Measurements from ENCODE around the gene SLC10A6.

Gene SLC10A6

DNA sequence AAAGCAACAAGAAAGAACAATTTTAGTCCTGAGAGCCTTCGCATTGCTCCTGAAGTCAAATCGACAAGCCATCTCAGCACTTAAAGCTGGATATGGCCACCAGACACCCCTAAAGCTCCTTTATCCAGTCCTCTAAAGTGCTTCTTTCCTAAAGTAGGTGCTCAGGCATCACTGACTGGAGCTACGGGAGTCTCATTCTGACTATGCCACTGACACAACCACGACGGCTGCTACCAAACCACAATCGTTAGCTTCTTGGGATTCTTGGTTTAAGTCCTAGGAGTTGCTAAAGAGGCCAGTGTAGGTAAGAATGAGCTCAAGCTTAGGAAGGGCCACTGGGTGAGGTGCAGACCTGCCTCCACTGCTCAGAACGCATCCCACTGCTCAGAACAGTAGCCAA is 1.0 kb downstream of the SLC10A6 start:
- no peak for DNase-seq (ENCODE audit: low read depth)

DNA sequence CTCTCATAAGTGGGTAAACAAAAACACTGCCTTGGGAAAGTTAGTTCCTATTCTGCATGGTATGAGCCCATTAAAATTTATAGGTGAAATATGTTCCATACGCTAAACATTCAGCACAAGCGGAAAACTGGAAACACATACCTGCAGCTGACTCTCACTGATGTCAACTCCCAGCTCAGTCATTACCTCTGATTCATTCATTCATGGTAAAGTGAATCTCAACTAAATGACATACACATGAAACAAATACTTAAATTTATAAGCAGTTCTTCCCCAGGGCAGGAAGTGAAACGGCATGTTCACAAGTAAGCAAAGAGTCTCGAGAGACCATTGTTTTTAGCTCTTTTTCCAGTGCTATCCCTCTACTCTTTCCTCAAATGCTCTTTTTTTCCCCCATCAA is 1.6 kb downstream of the SLC10A6 start:
- DNase-seq (ENCODE audit: low read depth): no peak

DNA sequence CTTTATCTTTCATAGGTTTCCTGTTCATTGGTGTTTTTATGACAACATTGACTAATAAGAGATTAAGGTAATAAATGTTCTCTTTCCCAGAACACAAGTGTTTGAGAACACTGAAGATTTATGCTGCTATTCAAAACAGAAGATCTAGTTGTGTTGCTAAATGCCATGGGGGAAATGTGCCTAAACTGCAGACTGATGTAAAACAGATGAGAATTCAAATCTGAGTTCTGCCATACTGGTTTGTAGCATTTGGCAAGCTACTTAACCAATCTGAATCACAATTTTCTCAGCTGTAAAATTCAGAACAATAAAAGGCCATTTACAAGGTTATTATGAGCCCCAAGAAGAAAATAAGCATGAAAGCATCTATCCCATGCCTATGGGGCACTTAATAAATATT is 2.3 kb downstream of the SLC10A6 start:
- no peak for DNase-seq (ENCODE audit: low read depth)

DNA sequence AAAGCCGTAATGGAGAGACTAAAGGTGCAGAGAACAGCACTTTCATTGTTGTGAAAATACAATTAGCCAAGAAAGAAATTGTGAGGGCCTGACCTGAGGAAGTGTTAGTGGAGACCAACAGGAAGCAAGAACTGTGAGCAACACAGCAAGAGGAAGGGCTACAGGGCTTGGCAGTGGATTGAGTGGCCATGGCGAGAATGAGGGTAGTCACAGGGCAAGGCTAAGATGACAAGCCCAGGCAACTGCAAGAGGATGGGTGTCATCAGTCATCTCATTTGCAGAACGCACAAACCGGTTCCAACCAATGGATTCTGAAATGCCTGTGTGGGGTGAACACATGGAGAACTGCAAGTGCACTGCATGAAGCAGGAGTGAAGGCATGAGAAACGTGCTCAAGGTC is 3.6 kb downstream of the SLC10A6 start:
- no peak for DNase-seq (ENCODE audit: low read depth)

DNA sequence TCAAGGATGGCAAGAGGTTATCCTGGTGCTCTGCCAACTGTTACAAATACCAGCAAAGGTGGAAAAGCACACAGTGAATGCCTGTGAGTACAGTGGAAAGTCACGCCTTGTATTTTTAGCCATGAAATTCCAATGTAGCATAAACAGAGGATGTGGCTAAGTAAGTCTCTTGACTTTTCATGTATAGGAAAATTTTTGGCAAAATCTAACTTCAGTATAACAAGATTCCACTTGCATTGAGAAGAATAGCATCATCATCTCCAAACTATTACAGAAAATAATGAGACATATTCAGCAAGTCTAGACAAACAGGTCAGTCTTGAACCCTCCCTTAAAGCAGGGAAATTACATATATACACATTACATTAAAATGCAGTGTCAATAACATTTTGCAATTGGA is 7.9 kb downstream of the SLC10A6 start:
- DNase-seq (ENCODE audit: low read depth): no peak

DNA sequence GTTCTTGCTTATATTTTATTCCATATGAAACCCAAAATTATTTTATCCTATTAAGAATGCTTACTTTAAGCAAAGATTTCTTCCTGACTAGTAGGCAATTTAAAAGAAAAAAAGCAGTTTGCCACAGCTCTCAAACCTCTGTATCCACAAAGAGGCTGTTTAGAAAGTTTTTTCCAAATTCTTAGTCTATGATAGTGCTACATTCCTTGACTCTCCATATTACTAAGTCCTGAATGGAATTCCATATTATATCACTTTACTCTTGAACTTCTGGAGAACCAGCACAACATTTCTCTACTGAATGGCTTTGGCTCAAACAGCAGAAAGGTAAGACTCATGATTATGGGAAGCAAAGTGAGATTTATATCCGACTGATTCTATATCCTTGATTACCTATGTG is 8.3 kb downstream of the SLC10A6 start:
- DNase-seq (ENCODE audit: low read depth): no peak

DNA sequence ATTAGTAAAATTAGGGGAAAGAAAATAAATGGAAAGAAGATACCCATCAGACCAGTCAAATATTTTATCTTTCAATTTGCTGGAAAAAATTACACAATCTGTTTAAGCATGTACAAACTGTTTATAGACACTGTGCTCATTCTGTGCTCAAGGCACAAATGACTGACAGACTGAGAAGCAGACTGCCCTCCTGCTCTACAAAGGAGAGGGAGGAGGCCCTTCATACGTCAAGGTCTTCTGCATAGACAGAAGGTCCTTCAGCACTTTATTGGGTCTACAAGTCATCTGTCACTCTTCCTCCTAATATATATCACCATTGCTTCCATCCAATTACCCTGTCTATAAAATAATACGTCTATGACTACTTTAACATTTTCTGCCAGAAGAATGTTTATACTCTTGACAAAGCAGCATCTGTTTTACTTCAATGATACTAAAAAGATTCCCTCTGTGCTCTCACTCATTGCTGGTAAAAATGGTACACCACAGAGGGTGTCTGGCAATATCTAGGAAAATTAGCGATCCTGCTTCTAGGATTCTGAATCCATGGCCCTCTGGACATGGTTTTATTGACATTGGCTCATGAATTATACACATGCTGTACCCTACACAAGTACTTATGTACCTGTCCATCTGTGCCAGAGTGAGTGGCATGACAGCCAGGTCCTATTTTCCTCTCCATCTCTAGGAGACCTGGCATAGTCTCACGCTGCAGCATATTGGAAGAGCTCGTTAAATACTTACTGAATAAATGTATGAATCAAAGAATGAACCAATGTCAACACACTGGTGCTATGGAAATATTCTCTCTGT is 11.3 kb downstream of the SLC10A6 start:
- no peak for DNase-seq (ENCODE audit: low read depth)

DNA sequence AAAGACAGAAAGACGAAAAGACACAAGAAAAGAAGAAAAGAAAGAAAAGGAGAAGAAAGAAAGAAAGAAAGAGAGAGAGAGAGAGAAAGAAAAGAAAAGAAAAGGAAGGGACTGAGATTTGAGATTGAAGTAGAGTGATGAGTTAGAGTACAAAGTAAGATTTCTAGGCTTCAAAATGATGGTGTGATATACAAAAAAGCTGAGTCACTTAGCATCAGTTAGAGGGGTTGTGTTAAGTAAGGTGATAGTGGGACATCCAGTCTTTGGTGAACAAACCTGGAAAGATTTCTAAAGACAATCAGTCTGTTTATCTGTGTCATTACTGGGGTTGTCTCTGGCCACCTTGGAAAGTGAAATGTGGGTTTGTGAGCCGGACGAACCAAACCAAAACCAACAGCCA is 13.5 kb downstream of the SLC10A6 start:
- DNase-seq (ENCODE audit: low read depth): no peak

DNA sequence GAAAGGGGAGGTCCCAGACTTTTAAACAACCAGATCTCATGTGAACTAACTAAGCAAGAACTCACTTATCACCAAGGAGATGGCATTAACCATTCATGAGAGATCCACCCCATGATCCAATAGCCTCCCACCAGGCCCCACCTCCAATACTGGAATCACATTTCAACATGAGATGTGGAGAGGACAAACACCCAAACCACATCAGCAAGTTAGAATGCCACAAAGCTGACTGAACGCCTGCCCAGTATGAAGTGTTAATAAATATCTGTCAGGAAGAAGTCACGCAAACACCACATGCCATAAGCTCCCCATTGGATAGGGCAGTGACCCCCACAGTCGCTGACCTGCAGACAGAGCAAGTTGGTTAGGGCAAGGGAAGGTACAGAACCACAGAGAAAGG is 14.3 kb downstream of the SLC10A6 start:
- no peak for DNase-seq (ENCODE audit: low read depth)

DNA sequence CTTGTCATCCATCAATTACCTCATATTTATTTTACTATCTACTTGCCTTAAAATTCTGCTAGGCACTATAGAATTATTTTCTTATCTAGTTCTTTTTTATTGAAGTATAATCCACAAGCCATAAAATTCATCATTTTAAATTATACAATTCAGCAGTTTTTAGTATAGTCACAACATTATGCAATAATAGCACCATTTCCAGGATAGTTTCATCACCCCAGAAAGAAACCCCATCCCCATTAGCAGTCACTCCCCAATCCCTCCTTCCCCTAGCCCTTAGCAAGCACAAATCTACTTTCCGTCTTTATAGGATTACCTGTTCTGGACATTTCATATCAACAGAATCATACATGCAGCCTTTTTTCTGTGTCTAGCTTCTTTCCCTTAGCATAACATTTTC is 15.6 kb downstream of the SLC10A6 start:
- DNase-seq (ENCODE audit: low read depth): no peak

DNA sequence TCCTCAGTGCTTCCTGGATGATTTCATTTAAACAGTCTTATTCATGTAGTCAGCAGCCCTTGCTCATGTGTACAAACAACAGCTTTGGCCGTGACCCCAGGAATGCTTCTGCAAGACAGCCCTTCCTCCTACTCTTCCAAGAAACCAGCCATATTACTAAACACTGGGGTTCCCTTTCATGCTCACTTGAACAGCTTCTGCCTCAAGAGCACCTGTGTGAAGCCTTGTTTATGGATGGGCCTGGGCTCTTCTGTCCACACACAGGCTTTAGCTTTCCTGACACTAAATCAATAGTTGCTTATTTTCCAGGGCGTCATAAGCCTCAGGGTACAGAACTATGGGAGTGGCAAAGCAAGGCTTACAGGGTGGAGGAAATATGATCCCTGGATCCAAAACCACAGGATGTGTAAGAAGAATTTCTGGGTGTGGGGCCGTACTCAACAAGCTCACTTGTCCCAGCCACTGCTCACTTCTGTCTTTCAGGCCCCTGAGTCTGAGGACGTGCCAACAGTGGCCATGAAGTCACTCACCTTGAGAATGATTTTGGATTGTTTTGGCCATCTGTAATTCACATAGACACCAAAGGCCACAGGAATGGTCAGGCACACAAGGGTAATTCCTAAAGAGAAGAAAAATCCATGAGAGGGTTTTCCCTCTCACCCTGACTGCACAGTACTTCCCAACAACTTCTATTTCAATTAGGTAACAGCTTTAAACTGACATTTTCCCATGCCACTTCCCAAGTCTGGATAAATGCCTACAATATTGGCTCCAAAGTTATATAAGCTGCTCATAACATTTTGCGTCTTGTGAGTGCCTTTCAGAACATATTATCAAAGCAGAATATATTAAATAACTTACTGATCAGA is 17.7 kb downstream of the SLC10A6 start:
- no peak for DNase-seq (ENCODE audit: low read depth)

DNA sequence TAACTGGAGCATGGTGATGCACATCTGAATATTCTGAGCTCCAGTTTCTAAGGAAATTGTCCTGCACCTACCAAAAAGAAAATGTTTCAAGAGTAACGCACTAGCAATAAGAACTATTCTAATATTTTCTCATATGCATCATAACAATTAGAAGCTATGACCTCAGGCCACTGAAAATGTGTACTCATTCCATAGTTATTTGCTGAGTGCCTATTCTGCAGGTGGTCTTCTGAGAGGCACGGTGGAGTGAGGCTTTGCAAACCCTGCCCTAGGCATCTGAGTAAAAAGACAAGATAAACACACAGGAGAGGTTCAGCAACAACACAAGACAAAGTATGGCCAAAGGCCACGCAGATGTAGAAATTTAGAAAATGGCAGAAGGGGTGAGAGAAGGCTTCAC is 23.7 kb downstream of the SLC10A6 start:
- DNase-seq (ENCODE audit: low read depth): no peak

DNA sequence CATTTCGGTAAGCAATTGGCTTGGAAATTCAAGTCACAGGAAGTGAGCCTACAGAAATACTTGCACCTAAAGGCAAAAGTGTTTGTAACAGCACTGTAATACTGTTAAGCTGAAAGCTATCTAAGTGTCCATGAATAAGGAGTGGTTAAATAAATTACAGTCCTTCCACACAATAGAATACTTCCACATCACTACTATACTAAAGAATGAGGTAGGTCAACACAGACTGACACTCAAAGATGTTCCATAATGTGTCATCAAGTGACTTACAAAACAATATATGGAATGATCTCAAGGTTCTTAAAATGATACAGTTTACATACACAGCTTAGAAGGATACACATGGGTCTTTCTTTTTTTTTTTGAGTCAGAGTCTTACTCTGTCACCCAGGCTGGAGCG is 27.0 kb downstream of the SLC10A6 start:
- no peak for DNase-seq (ENCODE audit: low read depth)

DNA sequence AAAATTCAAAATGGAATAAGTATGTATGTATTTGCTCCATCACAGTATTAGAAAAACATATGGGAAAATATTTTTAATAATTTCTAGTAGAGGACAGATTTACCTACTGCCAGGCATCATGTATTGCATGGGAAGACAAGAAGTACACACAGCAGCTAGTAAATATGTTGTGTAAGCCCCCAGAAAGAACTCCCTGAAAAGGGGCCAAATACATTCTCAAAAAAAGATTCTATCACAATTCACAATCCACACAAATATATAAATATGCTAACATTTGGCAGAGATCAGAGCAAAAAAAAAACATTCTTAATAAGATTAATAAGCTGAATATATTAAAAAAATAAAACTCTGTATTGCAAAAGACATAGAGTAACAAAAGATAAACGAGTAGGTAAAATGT is 28.0 kb downstream of the SLC10A6 start:
- DNase-seq (ENCODE audit: low read depth): no peak

DNA sequence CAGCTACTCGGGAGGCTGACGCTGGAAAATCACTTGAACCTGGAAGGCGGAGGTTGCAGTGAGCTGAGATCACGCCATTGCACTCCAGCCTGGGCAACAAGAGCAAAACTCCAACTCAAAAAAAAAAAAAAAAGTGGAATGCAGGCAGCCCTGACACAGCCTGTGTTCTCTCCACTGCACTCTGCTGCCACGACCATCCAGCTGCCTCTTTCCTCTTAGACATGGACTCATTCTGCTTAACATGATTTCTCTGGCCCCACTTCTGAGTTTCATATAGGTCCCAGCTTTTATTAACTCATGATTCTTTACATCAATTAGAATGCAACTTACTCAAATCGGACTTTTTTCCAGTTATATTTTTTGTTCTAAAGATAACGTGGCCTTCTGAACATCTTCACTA is 29.6 kb downstream of the SLC10A6 start:
- no peak for DNase-seq (ENCODE audit: low read depth)

DNA sequence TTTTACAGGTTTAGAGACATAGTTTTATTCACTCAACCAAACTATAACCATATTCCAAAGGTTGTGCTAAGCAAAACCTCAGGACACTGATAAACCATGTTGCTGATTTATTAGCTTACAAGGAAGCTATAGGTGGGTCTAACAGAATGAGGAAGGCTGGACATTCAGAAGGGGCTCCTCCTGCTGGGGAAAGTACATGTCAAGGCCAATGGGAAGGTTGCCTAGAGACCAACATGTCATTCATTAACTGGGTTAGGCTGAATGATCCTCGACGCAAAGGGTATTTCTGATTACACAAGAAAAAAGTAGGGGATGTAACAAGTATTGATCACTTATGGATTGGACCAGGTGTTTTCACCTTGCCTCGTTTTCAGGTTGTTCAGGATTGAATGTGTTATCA is 30.3 kb downstream of the SLC10A6 start:
- DNase-seq (ENCODE audit: low read depth): no peak

DNA sequence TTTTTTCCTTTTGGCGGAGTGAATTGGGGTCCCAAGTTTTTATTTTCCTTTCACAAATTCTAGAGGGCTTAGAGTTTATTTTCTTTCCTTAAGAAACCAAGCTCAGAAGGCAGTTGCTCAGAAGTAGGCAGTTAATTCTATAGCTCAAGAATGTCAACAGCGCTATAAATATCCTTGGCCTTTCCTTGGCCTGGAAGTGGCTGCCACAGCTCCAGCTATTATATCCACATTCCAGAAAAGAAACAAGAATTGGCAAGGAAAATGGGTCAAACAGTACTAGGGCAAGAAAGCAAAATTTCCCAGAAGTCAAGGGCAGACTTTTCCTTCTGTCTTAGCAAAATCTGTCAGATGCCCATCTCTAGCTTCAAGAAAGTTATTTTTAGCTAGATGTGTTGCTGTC is 31.0 kb downstream of the SLC10A6 start:
- no peak for DNase-seq (ENCODE audit: low read depth)

DNA sequence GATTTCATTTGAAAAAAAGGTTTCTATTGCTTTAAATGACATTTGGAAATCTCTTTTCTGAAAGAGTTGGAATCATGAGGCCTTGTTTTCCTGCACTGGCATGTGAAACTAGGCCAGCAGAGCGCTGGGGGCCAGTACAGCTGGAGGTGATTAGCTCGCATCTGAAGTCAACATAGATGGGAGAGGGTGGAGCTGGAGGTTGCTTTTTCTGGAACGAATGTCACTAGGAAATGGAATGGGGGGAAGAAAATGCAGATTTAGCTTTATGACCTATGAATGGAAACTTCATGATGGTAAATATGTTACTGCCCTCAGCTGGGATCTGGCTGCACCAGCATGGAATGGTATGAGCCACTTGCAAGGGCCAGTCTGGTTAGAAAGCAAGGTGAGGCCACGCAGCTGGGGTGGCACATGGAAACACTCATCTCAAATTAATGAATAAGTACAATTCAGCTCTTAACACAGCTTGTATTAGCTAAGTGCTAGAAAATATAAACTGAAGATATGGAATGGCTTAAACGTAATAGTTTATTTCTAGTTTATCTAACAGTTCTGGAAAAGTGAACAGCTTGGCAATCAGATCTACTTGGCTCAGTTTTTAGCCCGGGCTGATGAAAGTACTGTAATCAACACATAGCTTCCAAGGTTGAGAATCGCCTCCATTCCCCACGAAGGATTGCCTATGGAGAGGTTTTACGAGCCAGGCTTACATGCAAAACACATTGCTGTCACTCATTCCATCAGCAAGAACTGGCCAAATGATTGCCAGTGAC is 32.5 kb downstream of the SLC10A6 start:
- DNase-seq (ENCODE audit: low read depth): no peak

DNA sequence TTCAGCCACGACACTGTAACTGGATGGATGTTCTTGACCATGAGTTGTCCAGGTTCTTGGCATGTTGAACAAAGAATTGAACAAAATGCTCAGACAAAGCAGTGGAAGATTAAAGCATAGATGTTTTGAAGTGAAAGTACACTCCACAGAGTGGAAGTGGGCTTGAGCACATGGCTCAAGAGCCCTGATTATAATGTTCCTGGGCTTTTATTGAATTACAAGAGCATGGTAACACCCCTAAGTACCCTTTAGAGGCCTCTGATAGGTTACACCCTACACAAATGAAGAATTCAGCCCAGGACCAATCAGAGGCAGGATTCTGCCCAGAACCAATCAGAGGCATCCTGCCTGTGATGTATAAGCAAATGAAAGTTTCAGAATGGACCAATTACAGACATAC is 33.5 kb downstream of the SLC10A6 start:
- DNase-seq (ENCODE audit: low read depth): no peak

DNA sequence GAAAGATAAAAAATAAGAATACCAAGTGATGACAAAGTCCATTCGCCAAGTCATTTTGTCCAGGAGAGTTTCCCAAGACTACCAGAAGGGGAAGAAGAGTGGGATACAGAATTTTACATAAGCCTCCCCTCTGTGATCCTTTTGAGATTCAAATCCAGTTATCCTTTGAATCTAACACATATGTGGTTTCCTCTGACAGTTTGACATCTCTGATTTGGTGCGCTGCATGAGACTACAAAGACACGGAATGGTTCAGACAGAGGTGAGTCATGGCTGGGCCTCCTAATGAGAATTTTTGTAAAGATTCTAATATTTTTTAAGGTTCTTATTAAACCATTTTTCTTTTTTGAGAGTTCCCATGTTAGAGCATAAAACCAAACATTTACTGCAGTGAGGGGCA is 38.3 kb downstream of the SLC10A6 start:
- no peak for DNase-seq (ENCODE audit: low read depth)

DNA sequence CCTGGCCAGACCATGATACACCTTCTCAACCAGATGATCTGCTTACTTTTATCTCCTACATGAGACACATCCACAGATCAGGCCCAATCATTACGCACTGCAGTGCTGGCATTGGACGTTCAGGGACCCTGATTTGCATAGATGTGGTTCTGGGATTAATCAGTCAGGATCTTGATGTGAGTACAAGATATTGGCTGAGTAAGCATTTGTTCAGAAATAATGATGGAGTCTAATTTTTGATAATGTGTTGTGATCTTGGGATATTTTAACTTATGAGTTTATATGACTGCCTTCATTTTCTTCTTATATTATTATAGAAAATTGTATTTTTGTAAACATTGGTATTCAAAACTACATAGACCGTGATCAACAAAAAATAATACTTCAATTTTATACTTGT is 39.4 kb downstream of the SLC10A6 start:
- no peak for DNase-seq (ENCODE audit: low read depth)

DNA sequence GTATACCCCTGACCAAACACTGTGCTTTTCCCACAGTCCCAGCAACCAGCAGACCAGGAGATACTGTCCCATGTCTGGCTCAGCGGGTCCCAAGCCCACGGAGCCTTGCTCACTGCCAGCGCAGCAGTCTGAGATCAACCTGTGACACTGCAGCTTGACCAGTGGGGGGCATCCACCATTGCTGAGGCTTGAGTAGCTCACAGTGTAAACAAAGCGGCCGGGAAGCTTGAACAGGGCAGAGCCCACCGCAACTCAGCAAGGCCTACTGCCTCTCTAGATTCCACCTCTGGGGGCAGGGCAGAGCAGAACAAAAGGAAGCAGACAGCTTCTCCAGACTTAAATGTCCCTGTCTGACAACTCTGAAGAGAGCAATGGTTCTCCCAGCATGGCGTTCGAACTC is 58.1 kb downstream of the SLC10A6 start:
- DNase-seq (ENCODE audit: low read depth): no peak

DNA sequence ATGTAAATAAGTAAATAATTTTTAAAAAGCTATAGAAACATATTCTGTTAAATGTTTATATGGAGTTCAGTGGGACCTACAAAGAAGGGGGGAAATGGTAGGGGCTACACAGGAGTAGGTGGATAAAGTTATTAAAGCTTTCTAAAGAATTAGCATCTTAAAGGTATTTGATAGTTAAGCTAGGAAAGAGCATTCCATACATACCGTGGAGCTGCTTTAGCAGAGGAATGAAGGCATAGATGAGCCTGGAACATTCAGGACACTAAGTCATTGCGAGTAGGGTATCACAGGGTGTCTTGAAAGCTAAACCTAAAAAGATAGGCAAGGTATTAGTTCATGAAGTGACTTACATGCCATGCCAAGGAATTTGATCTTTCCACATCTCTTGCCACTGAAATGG is 60.4 kb downstream of the SLC10A6 start:
- DNase-seq (ENCODE audit: low read depth): no peak

Measured in T-helper 22 cell (primary cell).